SK-N-MC (cell line): ENCODE data around the gene CCDC68.

Experiments
- DNase-seq: peaks from one replicate; pipeline ENCODE4 v3.0.0-alpha.2; 2011; ENCODE audit warnings: low read depth, low spot score
- H3K27ac ChIP-seq: fragments of 200-600 bp; sonication (generic); 2 replicates; pipeline ENCODE4 v1.5.1; 2016; ENCODE audit warnings: mixed run types
- H3K36me3 ChIP-seq: fragments of 200-600 bp; sonication (generic); 2 replicates; pipeline ENCODE4 v1.6.1; 2017; ENCODE audit warnings: antibody characterized with exemption, low read length, mixed read lengths; ENCODE audit not compliant: insufficient read depth
- H3K4me3 ChIP-seq: fragments of 200-600 bp; sonication (generic); 2 replicates; pipeline ENCODE4 v1.5.1; 2016
- H3K9ac ChIP-seq: fragments of 200-600 bp; sonication (generic); 2 replicates; pipeline ENCODE4 v1.8.0; 2017; ENCODE audit warnings: mixed run types, mixed read lengths; ENCODE audit not compliant: insufficient read length
- H3K9me3 ChIP-seq: fragments of 200-600 bp; sonication (generic); 2 replicates; pipeline ENCODE4 v1.6.1; 2017; ENCODE audit warnings: low read depth, mild to moderate bottlenecking, antibody characterized with exemption, low read length, moderate library complexity, mixed read lengths
- EZH2 ChIP-seq: fragments of 200-600 bp; sonication (generic); IDR thresholded peaks from one replicate; pipeline ENCODE4 v1.6.1; 2017; ENCODE audit warnings: antibody characterized with exemption
- FOXP2 ChIP-seq: optimal IDR thresholded peaks from 2 replicates; pipeline ENCODE3; 2011; ENCODE audit warnings: mild to moderate bottlenecking, moderate library complexity; ENCODE audit not compliant: insufficient read depth; ENCODE audit errors: extremely low read length, control extremely low read depth
- POLR2AphosphoS5 ChIP-seq: IDR thresholded peaks from 2 replicates; pipeline ENCODE4 v1.6.1; 2012; ENCODE audit warnings: mild to moderate bottlenecking, low read depth, low read length, borderline replicate concordance

The CCDC68 gene

GRCh38 chr18:54900290-54900689, 59.0 kb downstream of the CCDC68 start:
- DNase-seq: no peak
- TF ChIP-seq POLR2AphosphoS5 (no peak), FOXP2 (no peak), EZH2 (no peak)
- H3K27ac ChIP-seq: no peak overlapping the region
- no peak overlapping the region for H3K4me3 ChIP-seq
- H3K36me3 ChIP-seq: no peaks in the 10 kb centered on the region
- no peaks in the 10 kb centered on the region for H3K9me3 ChIP-seq
- no peak overlapping the region for H3K9ac ChIP-seq

- H3K9me3 ChIP-seq: no peaks in the 10 kb centered on the region
- no peak for DNase-seq
- H3K36me3 ChIP-seq: no peaks in the 10 kb centered on the region
- no peak overlapping the region for H3K27ac ChIP-seq
- no peak overlapping the region for H3K9ac ChIP-seq
- TF ChIP-seq POLR2AphosphoS5 (no peak), FOXP2 (no peak), EZH2 (no peak)
- no peak overlapping the region for H3K4me3 ChIP-seq
Observed at GRCh38 chr18:54899500-54899899, 59.8 kb downstream of the CCDC68 start.

GRCh38 chr18:54888933-54889332, 70.3 kb downstream of the CCDC68 start:
- DNase-seq: no peak
- no peak overlapping the region for H3K9ac ChIP-seq
- no peaks in the 10 kb centered on the region for H3K9me3 ChIP-seq
- no peaks in the 10 kb centered on the region for H3K36me3 ChIP-seq
- H3K4me3 ChIP-seq: no peak overlapping the region
- H3K27ac ChIP-seq: no peak overlapping the region
- TF ChIP-seq FOXP2 (no peak), EZH2 (no peak), POLR2AphosphoS5 (no peak)

- TF ChIP-seq POLR2AphosphoS5 (no peak), EZH2 (no peak), FOXP2 (no peak)
- no peaks in the 10 kb centered on the region for H3K9me3 ChIP-seq
Observed at GRCh38 chr18:54888378-54888777, 70.9 kb downstream of the CCDC68 start.

GRCh38 chr18:54883816-54884604, 75.3 kb downstream of the CCDC68 start:
- peak overlapping the region; percentile 74 for H3K27ac ChIP-seq
- H3K4me3 ChIP-seq: peak overlapping the region; percentile 16
- TF ChIP-seq EZH2 (no peak), FOXP2 (no peak), POLR2AphosphoS5 (no peak; the same call in 1 of the 2 replicates)
- DNase-seq: peak; percentile 83
- no peaks in the 10 kb centered on the region for H3K9me3 ChIP-seq
- no peak overlapping the region for H3K9ac ChIP-seq
- H3K36me3 ChIP-seq: no peaks in the 10 kb centered on the region

More at GRCh38 chr18:54888378-54888777, 70.9 kb downstream of the CCDC68 start:
- no peak overlapping the region for H3K4me3 ChIP-seq
- no peak overlapping the region for H3K9ac ChIP-seq
- DNase-seq: no peak
- no peak overlapping the region for H3K27ac ChIP-seq
- no peaks in the 10 kb centered on the region for H3K36me3 ChIP-seq

GRCh38 chr18:54882318-54882717, 76.9 kb downstream of the CCDC68 start:
- no peak for TF ChIP-seq FOXP2
- TF ChIP-seq POLR2AphosphoS5: no peak
- no peak for TF ChIP-seq EZH2
- DNase-seq: no peak
- H3K9ac ChIP-seq: no peak overlapping the region
- no peak overlapping the region for H3K4me3 ChIP-seq
- no peaks in the 10 kb centered on the region for H3K9me3 ChIP-seq
- no peaks in the 10 kb centered on the region for H3K36me3 ChIP-seq
- no peak overlapping the region for H3K27ac ChIP-seq

GRCh38 chr18:54881229-54881768, 78.0 kb downstream of the CCDC68 start:
- Histone ChIP-seq H3K27ac (no peak overlapping the region), H3K9ac (no peak overlapping the region), H3K36me3 (no peaks in the 10 kb centered on the region), H3K4me3 (no peak overlapping the region), H3K9me3 (no peaks in the 10 kb centered on the region)
- no peak for TF ChIP-seq POLR2AphosphoS5
- no peak for TF ChIP-seq EZH2
- TF ChIP-seq FOXP2: no peak
- no peak for DNase-seq

GRCh38 chr18:54880395-54881105, 78.7 kb downstream of the CCDC68 start:
- H3K27ac ChIP-seq: no peak overlapping the region
- no peak overlapping the region for H3K9ac ChIP-seq
- no peaks in the 10 kb centered on the region for H3K36me3 ChIP-seq
- no peak overlapping the region for H3K4me3 ChIP-seq
- TF ChIP-seq POLR2AphosphoS5 (no peak), FOXP2 (no peak), EZH2 (no peak)
- no peak for DNase-seq
- no peaks in the 10 kb centered on the region for H3K9me3 ChIP-seq
